GM23248 (cell line): ENCODE measurements around the gene PPP1R3D.

ENCODE experiments used
- EZH2 ChIP-seq: fragments of 200-600 bp; sonication (generic); IDR thresholded peaks from 2 replicates; pipeline ENCODE4 v1.6.1; 2018; ENCODE audit warnings: antibody characterized with exemption, mild to moderate bottlenecking; ENCODE audit not compliant: insufficient read depth, poor library complexity, severe bottlenecking
- EZH2phosphoT487 ChIP-seq: fragments of 200-600 bp; sonication (generic); IDR thresholded peaks from 2 replicates; pipeline ENCODE4 v1.6.1; 2018; ENCODE audit warnings: antibody characterized with exemption, moderate library complexity, mild to moderate bottlenecking, low read depth; ENCODE audit not compliant: insufficient read depth

DNA sequence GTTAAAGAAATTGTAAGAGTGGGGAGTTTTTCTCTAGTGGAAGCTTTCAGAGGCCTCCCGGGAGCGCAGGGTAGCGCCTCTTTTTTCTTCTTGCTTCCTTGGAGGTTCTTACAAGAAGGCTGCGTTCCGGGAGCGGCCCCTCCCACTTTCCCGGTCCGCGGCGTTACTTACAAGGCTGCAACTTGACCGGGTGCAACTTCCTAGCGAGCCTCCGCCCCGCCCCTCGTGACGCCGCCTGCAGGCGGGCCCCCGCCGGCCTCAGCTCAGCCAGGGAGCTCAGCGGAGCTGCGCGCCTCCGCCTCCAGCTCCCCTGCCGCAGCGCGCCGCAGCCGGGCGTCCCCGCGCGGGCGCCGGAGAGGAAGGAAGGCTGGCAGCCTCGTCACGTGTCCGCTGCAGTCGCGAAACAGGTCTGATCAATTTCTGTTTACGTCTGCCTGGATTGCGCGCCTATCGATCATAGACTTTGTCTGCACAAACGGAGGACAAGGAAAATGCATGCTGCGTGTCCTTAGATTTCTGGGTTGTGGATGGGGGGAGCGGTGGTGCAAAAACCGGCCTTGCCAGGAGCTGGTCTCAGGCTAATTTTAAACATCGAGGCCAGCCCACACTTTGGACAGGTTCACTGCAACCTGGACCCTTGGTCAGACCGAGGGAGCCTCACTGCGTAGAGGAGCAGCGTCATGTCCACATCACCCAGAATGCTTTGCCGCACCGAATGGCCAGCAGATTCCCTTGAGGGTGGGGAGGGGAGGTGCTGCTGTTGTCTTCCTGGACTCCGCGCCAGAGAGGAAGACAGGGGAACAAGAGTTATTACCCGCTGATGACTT lies at the start of gene PPP1R3D, which contains the start of gene FAM217B:
- TF ChIP-seq EZH2 (no peak), EZH2phosphoT487 (no peak)
